HepG2 (cell line): ENCODE measurements around the gene GARS1. TPM values are rescaled to one million over a fixed set of nuclear protein-coding genes. Genes with fewer than 3 reads are reported as not detected.

Experiments used
- AHR ChIP-seq: IDR thresholded peaks from 2 replicates; pipeline ENCODE4 v1.6.1; 2018; ENCODE audit warnings: missing genetic modification reagents, missing compliant biosample characterization
- CBX2 ChIP-seq, 2 experiments: fragments of 200-600 bp in 1 of 2; sonication (generic); formaldehyde crosslinking in 1 of 2; IDR thresholded peaks; 2 replicates each; pipeline versions ENCODE4 v1.7.0 to v1.8.1; 2018 to 2022; ENCODE audit warnings: low read depth in 2 of 2, low read length in 1 of 2, mild to moderate bottlenecking in 1 of 2, missing genetic modification reagents in 1 of 2
- DBP ChIP-seq: sonication (generic); formaldehyde crosslinking; IDR thresholded peaks from 2 replicates; pipeline ENCODE4 v1.4.0; 2020; ENCODE audit warnings: missing genetic modification reagents; ENCODE audit errors: not compliant biosample characterization
- MXD1 ChIP-seq: sonication (generic); formaldehyde crosslinking; IDR thresholded peaks from 2 replicates; pipeline ENCODE4 v1.4.0; 2020; ENCODE audit warnings: mild to moderate bottlenecking, missing genetic modification reagents
- NCOA5 ChIP-seq: sonication (generic); formaldehyde crosslinking; IDR thresholded peaks from 2 replicates; pipeline ENCODE4 v1.4.0; 2020; ENCODE audit warnings: missing genetic modification reagents
- PAXIP1 ChIP-seq: sonication (generic); formaldehyde crosslinking; conservative IDR thresholded peaks from 2 replicates; pipeline ENCODE4 v1.4.0; 2020; ENCODE audit warnings: mild to moderate bottlenecking, missing genetic modification reagents, moderate library complexity
- PCBP2 ChIP-seq: fragments of 200-400 bp; formaldehyde crosslinking; optimal IDR thresholded peaks from 2 replicates; pipeline ENCODE3; 2018; ENCODE audit warnings: low read length, low read depth; ENCODE audit not compliant: poor library complexity, severe bottlenecking
- RBAK ChIP-seq: sonication (generic); formaldehyde crosslinking; IDR thresholded peaks from 2 replicates; pipeline ENCODE4 v1.5.1; 2020; ENCODE audit warnings: mild to moderate bottlenecking, missing genetic modification reagents
- SKIL ChIP-seq: sonication (generic); formaldehyde crosslinking; IDR thresholded peaks from 2 replicates; pipeline ENCODE4 v1.8.0; 2022; ENCODE audit warnings: missing genetic modification reagents, mild to moderate bottlenecking, moderate library complexity, borderline replicate concordance
- SMARCC2 ChIP-seq: fragments of 450-650 bp; IDR thresholded peaks from 2 replicates; pipeline ENCODE4 v1.6.1; 2017; ENCODE audit warnings: antibody characterized with exemption, mild to moderate bottlenecking
- TSC22D2 ChIP-seq: sonication (generic); formaldehyde crosslinking; IDR thresholded peaks from 2 replicates; pipeline ENCODE4 v1.5.1; 2020; ENCODE audit warnings: missing genetic modification reagents, mild to moderate bottlenecking, borderline replicate concordance
- ZFP36L1 ChIP-seq: sonication (generic); formaldehyde crosslinking; IDR thresholded peaks from 2 replicates; pipeline ENCODE4 v1.8.0; 2022; ENCODE audit warnings: mild to moderate bottlenecking, missing genetic modification reagents, moderate library complexity
- ZNF24 ChIP-seq: fragments of 450-650 bp; IDR thresholded peaks from 2 replicates; pipeline ENCODE4 v1.6.1; 2017; ENCODE audit warnings: antibody characterized with exemption, mild to moderate bottlenecking
- ZNF343 ChIP-seq: sonication (generic); formaldehyde crosslinking; IDR thresholded peaks from 2 replicates; pipeline ENCODE4 v1.4.0; 2020; ENCODE audit warnings: mild to moderate bottlenecking, missing genetic modification reagents
- ZNF609 ChIP-seq: sonication (generic); formaldehyde crosslinking; IDR thresholded peaks from 2 replicates; pipeline ENCODE4 v1.4.0; 2020; ENCODE audit warnings: mild to moderate bottlenecking, missing genetic modification reagents, borderline replicate concordance
- ZNF879 ChIP-seq: sonication (generic); formaldehyde crosslinking; IDR thresholded peaks from 2 replicates; pipeline ENCODE4 v1.8.1; 2023; ENCODE audit warnings: missing genetic modification reagents
- polyA plus RNA-seq, 8 experiments: library from polyadenylated mRNA; depleted of rRNA in 3 of 8; stranded (reverse) in 7 of 8; unstranded in 1 of 8; fragments of >200 nt; fragmentation: Illumina TruSeq in 4 of 8; extraction: Trizol in 4 of 8; gene quantifications; 2 replicates each; pipeline versions ENCODE4 v1.2.1 to v1.2.3, GENCODE V29; 2011 to 2016; ENCODE audit warnings: low read depth in 4 of 8, missing spikeins in 1 of 8, mixed read lengths in 1 of 8; ENCODE audit not compliant: insufficient read depth in 1 of 8
- total RNA-seq, 5 experiments: library from RNA; depleted of rRNA; stranded (reverse); fragments of >200 nt; fragmentation: Illumina TruSeq; extraction: Trizol; gene quantifications; 2 replicates each; pipeline ENCODE4 v1.2.3, GENCODE V29; 2016; ENCODE audit warnings: low read depth in 1 of 5

The GARS1 gene
- total and polyA plus RNA-seq, 2 of the 13 experiments (the other 11 are each of a cell fraction or from before 2014, with no cell fraction given): 140 to 460 TPM

GRCh38 chr7:30671793-30672465 is 77.3 kb downstream of the GARS1 start (continued):
- TF ChIP-seq DBP (CRISPR knock-in tag) (no peak), ZNF879 (CRISPR knock-in tag) (0 out of 2 replicates have a peak, but pooled peaks have one; percentile 51), RBAK (CRISPR knock-in tag) (no peak), SKIL (CRISPR knock-in tag) (peak; percentile 34; the same call in 1 of the 2 replicates), ZNF609 (CRISPR knock-in tag) (no peak), PAXIP1 (no peak), PCBP2 (no peak), MXD1 (peak; percentile 63; the same call in 1 of the 2 replicates), ZNF24 (no peak), SMARCC2 (no peak), CBX2 (IDR thresholded peaks at IDR 0.05; ENCODE audit: low read depth, low read length) (no peak), CBX2 (CRISPR knock-in tag; IDR thresholded peaks at IDR 0.05; ENCODE audit: low read depth) (no peak), NCOA5 (CRISPR knock-in tag) (no peak), TSC22D2 (peak; percentile 99), AHR (CRISPR knock-in tag) (0 out of 2 replicates have a peak, but pooled peaks have one; percentile 67), ZNF343 (CRISPR knock-in tag) (0 out of 2 replicates have a peak, but pooled peaks have one; percentile 58), ZFP36L1 (CRISPR knock-in tag) (peak; percentile 62; the same call in 1 of the 2 replicates)
